ENCODE results near the gene THAP2. TPM values are rescaled to one million over a fixed set of nuclear protein-coding genes. Genes with fewer than 3 reads are reported as not detected.

Gene THAP2
- polyA plus RNA-seq (ENCODE audit: insufficient read length in 10 of 10): 10 to 100 TPM in 4 of 10 donors, 1 to 10 TPM in 6; 8.1 to 13.2 (median 9.8) TPM
- long read RNA-seq, donor 1, full-length matches to known transcripts: 4 of 4 reads
- long read RNA-seq, donor 1, partial matches to known transcripts: 0 of 4 reads
- long read RNA-seq, donor 1, other reads (novel, unspliced or antisense): 0 of 4 reads
- long read RNA-seq, donor 2, full-length matches to known transcripts: 3 of 3 reads
- long read RNA-seq, donor 2, partial matches to known transcripts: 0 of 3 reads
- long read RNA-seq, donor 2, other reads (novel, unspliced or antisense): 0 of 3 reads
- long read RNA-seq, donor 3: 0 reads
- long read RNA-seq, donor 4, full-length matches to known transcripts: 5 of 5 reads
- long read RNA-seq, donor 4, partial matches to known transcripts: 0 of 5 reads
- long read RNA-seq, donor 4, other reads (novel, unspliced or antisense): 0 of 5 reads
- long read RNA-seq, donor 5, full-length matches to known transcripts: 8 of 8 reads
- long read RNA-seq, donor 5, partial matches to known transcripts: 0 of 8 reads
- long read RNA-seq, donor 5, other reads (novel, unspliced or antisense): 0 of 8 reads
- long read RNA-seq, donor 6, full-length matches to known transcripts: 3 of 3 reads
- long read RNA-seq, donor 6, partial matches to known transcripts: 0 of 3 reads
- long read RNA-seq, donor 6, other reads (novel, unspliced or antisense): 0 of 3 reads
- long read RNA-seq, donor 7, full-length matches to known transcripts: 4 of 4 reads
- long read RNA-seq, donor 7, partial matches to known transcripts: 0 of 4 reads
- long read RNA-seq, donor 7, other reads (novel, unspliced or antisense): 0 of 4 reads
- long read RNA-seq, donor 8, full-length matches to known transcripts: 5 of 10 reads
- long read RNA-seq, donor 8, partial matches to known transcripts: 5 of 10 reads
- long read RNA-seq, donor 8, other reads (novel, unspliced or antisense): 0 of 10 reads
- long read RNA-seq, donor 9, full-length matches to known transcripts: 1 of 1 reads
- long read RNA-seq, donor 9, partial matches to known transcripts: 0 of 1 reads
- long read RNA-seq, donor 9, other reads (novel, unspliced or antisense): 0 of 1 reads

- peak; percentile 98 to 99 (median 99) for DNase-seq
Observed at GRCh38 chr12:71663561-71664410, at the start of gene THAP2, which contains the start of gene ZFC3H1. THAP2 (plus strand) TSS chr12:71664301; CDS start chr12:71664510, 209 bp downstream. ZFC3H1 (minus strand) TSS chr12:71663848; CDS start chr12:71663610, 238 bp downstream.

- no peak for DNase-seq
Observed at GRCh38 chr12:71621938-71622337, 42.2 kb upstream of the THAP2 start.

- DNase-seq: no peak
Observed at GRCh38 chr12:71625476-71625875, 38.6 kb upstream of the THAP2 start.

GRCh38 chr12:71626098-71626497 lies 38.0 kb upstream of the THAP2 start:
- DNase-seq: peak in 2 of 3 donors; percentile 35 to 59

- DNase-seq: peak in 1 of 3 donors; percentile 10
Observed at GRCh38 chr12:71626768-71627167, 37.3 kb upstream of the THAP2 start.

GRCh38 chr12:71627438-71628002 lies 36.6 kb upstream of the THAP2 start:
- DNase-seq: no peak

GRCh38 chr12:71636704-71637115 lies 27.4 kb upstream of the THAP2 start:
- peak; percentile 38 to 65 (median 52) for DNase-seq

GRCh38 chr12:71638499-71638898 lies 25.6 kb upstream of the THAP2 start:
- no peak for DNase-seq

- DNase-seq: no peak
Observed at GRCh38 chr12:71639341-71639760, 24.8 kb upstream of the THAP2 start.

GRCh38 chr12:71640316-71640715 lies 23.8 kb upstream of the THAP2 start:
- no peak for DNase-seq

- DNase-seq: no peak
Observed at GRCh38 chr12:71641390-71641789, 22.7 kb upstream of the THAP2 start.

- DNase-seq: no peak
Observed at GRCh38 chr12:71642264-71642663, 21.8 kb upstream of the THAP2 start.

- peak in 1 of 3 donors; percentile 29 for DNase-seq
Observed at GRCh38 chr12:71645268-71645667, 18.8 kb upstream of the THAP2 start.

- no peak for DNase-seq
Observed at GRCh38 chr12:71646512-71646911, 17.6 kb upstream of the THAP2 start.

GRCh38 chr12:71648537-71648936 lies 15.6 kb upstream of the THAP2 start:
- no peak for DNase-seq

GRCh38 chr12:71649401-71649800 lies 14.7 kb upstream of the THAP2 start:
- DNase-seq: no peak

- no peak for DNase-seq
Observed at GRCh38 chr12:71652656-71653055, 11.4 kb upstream of the THAP2 start.

GRCh38 chr12:71653137-71653536 lies 11.0 kb upstream of the THAP2 start:
- DNase-seq: no peak

GRCh38 chr12:71654200-71654599 lies 9.9 kb upstream of the THAP2 start:
- no peak for DNase-seq

GRCh38 chr12:71655495-71655894 lies 8.6 kb upstream of the THAP2 start:
- no peak for DNase-seq

- no peak for DNase-seq
Observed at GRCh38 chr12:71655907-71656306, 8.2 kb upstream of the THAP2 start.
